T47D (cell line): Measurements from ENCODE around the gene SYNPO.

ENCODE experiments used
- DNase-seq, 2 experiments: peaks; one replicate each; pipeline versions ENCODE4 v3.0.0 to v3.0.0-alpha.2; 2011 to 2012; ENCODE audit warnings: low read depth in 1 of 2, low spot score in 1 of 2
- JUND ChIP-seq: IDR thresholded peaks from 2 replicates; pipeline ENCODE4 v1.6.1; 2012; ENCODE audit warnings: low read depth
- in situ Hi-C: cut with HindIII; loops from 2 replicates; pipeline ENCODE4 v1.10.0; 2016; ENCODE audit warnings: low sequenced_read_pairs, low pct_unique_long_range_greater_than_20kb

SYNPO gene

GRCh38 chr5:150692276-150692675, 51.8 kb downstream of the SYNPO start:
- no peak for DNase-seq
- in situ Hi-C loops, result no loop called here
- TF ChIP-seq JUND, result no peak

- no peak for TF ChIP-seq JUND
Observed at GRCh38 chr5:150694612-150695011, 54.2 kb downstream of the SYNPO start.

GRCh38 chr5:150700246-150700593, 59.8 kb downstream of the SYNPO start:
- in situ Hi-C loops, result no loop called here
- TF ChIP-seq JUND, result no peak
- no peak for DNase-seq

More at GRCh38 chr5:150694612-150695011, 54.2 kb downstream of the SYNPO start:
- DNase-seq, result no peak
- in situ Hi-C loops, result no loop called here

GRCh38 chr5:150700594-150701377, 60.3 kb downstream of the SYNPO start, which contains the start of gene RBM22:
Gene RBM22, minus strand, starts transcription at chr5:150701062. Its CDS starts 77 bp downstream, at chr5:150700985.
- DNase-seq, result peak; percentile 60 to 95
- in situ Hi-C loops, result no loop called here
- TF ChIP-seq JUND, result no peak

- no peak for DNase-seq
- TF ChIP-seq JUND, result no peak
- in situ Hi-C loops, result no loop called here
Observed at GRCh38 chr5:150703762-150704161, 63.3 kb downstream of the SYNPO start.

- no peak for TF ChIP-seq JUND
Observed at GRCh38 chr5:150706776-150707390, 66.4 kb downstream of the SYNPO start.

More at GRCh38 chr5:150706776-150707390, 66.4 kb downstream of the SYNPO start:
- no peak for DNase-seq
- in situ Hi-C loops, result no loop called here
